Activated B cell treated with CpG ODN at 0.5 μM for 24 hours (primary cell): ENCODE data around the gene IGF1. TPM values are rescaled to one million over a fixed set of nuclear protein-coding genes. Genes with fewer than 3 reads are reported as not detected.

Source experiments
- ATAC-seq: fragments of 200-7000 bp; cut with Tn5 transposase; one replicate; pipeline ENCODE4 v1.10.0; 2021; ENCODE audit warnings: low read depth, mild to moderate bottlenecking, moderate library complexity
- CTCF ChIA-PET: fragments of 350-600 bp; sonication (Branson Sonifier 250); formaldehyde crosslinking; loops from one replicate; lab custom pipeline; 2021; ENCODE audit warnings: antibody characterized with exemption; lab: Charles Lee
- POLR2A ChIA-PET: fragments of 350-600 bp; sonication (Branson Sonifier 250); formaldehyde crosslinking; loops from one replicate; lab custom pipeline; 2021; ENCODE audit warnings: antibody characterized with exemption; lab: Charles Lee
- DNase-seq: peaks from one replicate; pipeline ENCODE4 v3.0.0; 2022
- H3K27ac Mint-ChIP-seq: one replicate; pipeline ENCODE4 v1.8.0; 2020; ENCODE audit warnings: mixed read lengths
- H3K27me3 Mint-ChIP-seq: one replicate; pipeline ENCODE4 v1.8.0; 2021; ENCODE audit warnings: mixed read lengths
- H3K36me3 Mint-ChIP-seq: one replicate; pipeline ENCODE4 v1.8.0; 2021; ENCODE audit warnings: low read depth, mixed read lengths
- H3K4me1 Mint-ChIP-seq: one replicate; pipeline ENCODE4 v1.8.0; 2021; ENCODE audit warnings: mixed read lengths
- H3K4me3 Mint-ChIP-seq: one replicate; pipeline ENCODE4 v1.8.0; 2020; ENCODE audit warnings: mild to moderate bottlenecking, mixed read lengths
- H3K9me3 Mint-ChIP-seq: one replicate; pipeline ENCODE4 v1.8.0; 2020; ENCODE audit warnings: mixed read lengths
- CTCF ChIP-seq: fragments of 200-600 bp; IDR thresholded peaks from one replicate; pipeline ENCODE4 v1.8.0; 2022; ENCODE audit warnings: antibody characterized with exemption, mild to moderate bottlenecking
- intact Hi-C: fragments of 100-400 bp; cut with micrococcal nuclease; formaldehyde crosslinking; loops from one replicate; pipeline ENCODE4 v1.15.1; 2024
- total RNA-seq: library from RNA; stranded (reverse); gene quantifications from 2 replicates; pipeline ENCODE4 v1.2.3, GENCODE V29; 2022

IGF1 gene
- total RNA-seq, result 0.27 TPM in 1 of 2 replicates, not detected in the other

GRCh38 chr12:102480406-102480805 lies at the start of gene IGF1:
TSS of gene IGF1 (minus strand) at chr12:102480563. CDS start at chr12:102480381, 182 bp downstream.
- no peak within 1 kb of the TSS for H3K27ac Mint-ChIP-seq
- DNase-seq (no peak), ATAC-seq (no peak)
- no peak within 1 kb of the TSS for H3K4me3 Mint-ChIP-seq
- H3K27me3 Mint-ChIP-seq, result peaks cover 4% of the 10 kb centered on the region
- ChIA-PET CTCF (no interaction called here), POLR2A (no interaction called here)
- peaks cover 23% of the 10 kb centered on the region for H3K4me1 Mint-ChIP-seq
- no peaks in the 10 kb centered on the region for H3K36me3 Mint-ChIP-seq
- no peaks in the 10 kb centered on the region for H3K9me3 Mint-ChIP-seq
- no peak for TF ChIP-seq CTCF
- intact Hi-C loops, result loop anchor here (10.0 kb wide), 2 partner anchors 386 to 1076 kb away; partner anchors contain the start of gene ARL1

- no peaks in the 10 kb centered on the region for H3K36me3 Mint-ChIP-seq
- H3K27ac Mint-ChIP-seq, result no peak overlapping the region
- H3K9me3 Mint-ChIP-seq, result no peaks in the 10 kb centered on the region
- no peak overlapping the region for H3K4me3 Mint-ChIP-seq
- H3K27me3 Mint-ChIP-seq, result peaks cover 7% of the 10 kb centered on the region
- no peak for DNase-seq
- no peak for ATAC-seq
- CTCF ChIA-PET, result no interaction called here
- intact Hi-C loops, result no loop called here
- POLR2A ChIA-PET, result no interaction called here
- TF ChIP-seq CTCF, result no peak
- H3K4me1 Mint-ChIP-seq, result no peaks in the 10 kb centered on the region
Measured at GRCh38 chr12:102528111-102528510, 47.7 kb upstream of the IGF1 start.

DNA sequence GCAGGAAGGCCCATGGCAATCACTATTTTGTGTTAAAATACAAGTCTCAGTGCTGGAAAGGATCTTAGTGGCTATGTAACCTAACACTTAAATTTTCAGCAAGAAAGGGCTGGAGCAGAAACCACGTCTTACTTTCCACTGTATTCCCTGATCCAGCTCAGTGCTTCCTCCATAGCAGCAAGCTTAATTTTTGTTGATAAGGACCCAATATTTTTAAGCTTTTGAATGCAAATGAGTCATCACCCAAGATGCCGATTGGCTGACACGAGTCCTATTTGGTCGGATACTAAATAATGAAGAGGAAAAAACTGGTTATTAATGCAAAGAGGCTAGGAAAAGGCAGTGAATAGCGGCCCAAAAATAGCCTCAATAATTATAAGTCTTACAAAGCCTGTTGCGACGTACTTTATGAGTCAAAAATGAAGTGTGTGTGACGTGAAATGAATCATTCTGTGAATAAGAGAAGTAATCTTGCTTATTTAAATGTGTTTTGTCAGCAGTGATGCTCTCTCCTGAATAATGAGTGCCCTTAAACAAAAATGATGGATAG lies 46.9 kb upstream of the IGF1 start:
- intact Hi-C loops, result no loop called here
- CTCF ChIA-PET, result no interaction called here
- H3K27me3 Mint-ChIP-seq, result peaks cover 9% of the 10 kb centered on the region

GRCh38 chr12:102526656-102527055 lies 46.3 kb upstream of the IGF1 start:
- no peak overlapping the region for H3K4me3 Mint-ChIP-seq
- ChIA-PET CTCF (no interaction called here), POLR2A (no interaction called here)
- no peak overlapping the region for H3K27ac Mint-ChIP-seq
- no peak for ATAC-seq
- H3K4me1 Mint-ChIP-seq, result no peaks in the 10 kb centered on the region
- peaks cover 9% of the 10 kb centered on the region for H3K27me3 Mint-ChIP-seq
- intact Hi-C loops, result no loop called here
- no peaks in the 10 kb centered on the region for H3K9me3 Mint-ChIP-seq
- no peak for DNase-seq
- H3K36me3 Mint-ChIP-seq, result no peaks in the 10 kb centered on the region
- TF ChIP-seq CTCF, result no peak

More for the DNA sequence above, 46.9 kb upstream of the IGF1 start:
- ATAC-seq (no peak), DNase-seq (no peak)
- H3K4me1 Mint-ChIP-seq, result no peaks in the 10 kb centered on the region
- no peaks in the 10 kb centered on the region for H3K36me3 Mint-ChIP-seq
- POLR2A ChIA-PET, result no interaction called here
- H3K27ac Mint-ChIP-seq, result no peak overlapping the region
- H3K9me3 Mint-ChIP-seq, result no peaks in the 10 kb centered on the region
- TF ChIP-seq CTCF, result no peak
- H3K4me3 Mint-ChIP-seq, result no peak overlapping the region

DNA sequence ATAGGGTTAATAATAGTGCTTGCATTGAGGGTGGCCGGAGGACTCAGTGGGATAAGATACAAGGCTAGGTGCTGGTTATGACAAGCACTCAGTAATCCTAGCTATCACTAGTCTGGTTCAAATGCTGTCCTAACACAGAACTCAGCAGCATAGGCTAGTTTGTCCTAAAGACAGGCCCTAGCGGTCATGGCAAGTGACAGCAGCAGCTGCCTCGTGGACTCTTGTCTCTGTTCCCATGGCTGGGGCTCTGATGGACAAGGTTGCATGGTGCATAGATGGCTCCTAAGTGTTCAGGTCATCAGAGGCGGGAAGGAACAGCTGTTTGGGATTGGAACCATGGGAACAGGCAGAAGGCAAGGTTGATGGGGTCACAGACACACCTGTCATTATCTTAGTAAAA lies 42.4 kb upstream of the IGF1 start:
- H3K27me3 Mint-ChIP-seq, result peaks cover 2% of the 10 kb centered on the region
- no peak for TF ChIP-seq CTCF
- ATAC-seq, result no peak
- ChIA-PET POLR2A (no interaction called here), CTCF (no interaction called here)
- no peaks in the 10 kb centered on the region for H3K36me3 Mint-ChIP-seq
- no peak overlapping the region for H3K27ac Mint-ChIP-seq
- H3K4me3 Mint-ChIP-seq, result no peak overlapping the region
- intact Hi-C loops, result no loop called here
- peaks cover 4% of the 10 kb centered on the region for H3K9me3 Mint-ChIP-seq
- no peaks in the 10 kb centered on the region for H3K4me1 Mint-ChIP-seq
- no peak for DNase-seq
